HepG2 (cell line): Measurements from ENCODE around the gene GNG7. TPM values are rescaled to one million over a fixed set of nuclear protein-coding genes. Genes with fewer than 3 reads are reported as not detected.

Experiments used
- FOXC1 ChIP-seq: sonication (generic); formaldehyde crosslinking; IDR thresholded peaks from 2 replicates; pipeline ENCODE4 v1.8.0; 2022; ENCODE audit warnings: mild to moderate bottlenecking, missing genetic modification reagents, borderline replicate concordance
- KAT8 ChIP-seq: IDR thresholded peaks from 2 replicates; pipeline ENCODE4 v1.6.1; 2016; ENCODE audit warnings: missing genetic modification reagents, missing compliant biosample characterization
- MIXL1 ChIP-seq: IDR thresholded peaks from 2 replicates; pipeline ENCODE4 v1.6.1; 2016
- NRL ChIP-seq: sonication (generic); formaldehyde crosslinking; IDR thresholded peaks from 2 replicates; pipeline ENCODE4 v1.5.0; 2020; ENCODE audit warnings: missing genetic modification reagents, mild to moderate bottlenecking, moderate library complexity, borderline replicate concordance
- TBP ChIP-seq: sonication (generic); formaldehyde crosslinking; IDR thresholded peaks from 2 replicates; pipeline ENCODE4 v1.5.0; 2020; ENCODE audit warnings: missing genetic modification reagents
- ZKSCAN1 ChIP-seq: fragments of 150-350 bp; IDR thresholded peaks from 2 replicates; pipeline ENCODE4 v1.6.1; 2014; ENCODE audit warnings: low read length
- ZNF468 ChIP-seq: sonication (generic); formaldehyde crosslinking; IDR thresholded peaks from 2 replicates; pipeline ENCODE4 v1.8.0; 2022; ENCODE audit warnings: mild to moderate bottlenecking, moderate library complexity, missing genetic modification reagents
- ZNF556 ChIP-seq: sonication (generic); formaldehyde crosslinking; IDR thresholded peaks from 2 replicates; pipeline ENCODE4 v1.4.0; 2020; ENCODE audit warnings: mild to moderate bottlenecking, missing genetic modification reagents, borderline replicate concordance
- polyA plus RNA-seq, 8 experiments: library from polyadenylated mRNA; depleted of rRNA in 3 of 8; stranded (reverse) in 7 of 8; unstranded in 1 of 8; fragments of >200 nt; fragmentation: Illumina TruSeq in 4 of 8; extraction: Trizol in 4 of 8; gene quantifications; 2 replicates each; pipeline versions ENCODE4 v1.2.1 to v1.2.3, GENCODE V29; 2011 to 2016; ENCODE audit warnings: low read depth in 4 of 8, missing spikeins in 1 of 8, mixed read lengths in 1 of 8; ENCODE audit not compliant: insufficient read depth in 1 of 8
- total RNA-seq, 5 experiments: library from RNA; depleted of rRNA; stranded (reverse); fragments of >200 nt; fragmentation: Illumina TruSeq; extraction: Trizol; gene quantifications; 2 replicates each; pipeline ENCODE4 v1.2.3, GENCODE V29; 2016; ENCODE audit warnings: low read depth in 1 of 5
- TF ChIP-seq, protein P1 (sequence below): sonication (generic); formaldehyde crosslinking; IDR thresholded peaks from 2 replicates; pipeline ENCODE4; 2020; ENCODE audit warnings: missing genetic modification reagents, mild to moderate bottlenecking, borderline replicate concordance
- TF ChIP-seq, protein P2 (sequence below): sonication (generic); formaldehyde crosslinking; IDR thresholded peaks from 2 replicates; pipeline ENCODE4 v1.9.0; 2021; ENCODE audit warnings: mild to moderate bottlenecking, missing genetic modification reagents
- TF ChIP-seq, protein P3 (sequence below): IDR thresholded peaks from 2 replicates; pipeline ENCODE4 v1.6.1; 2018; ENCODE audit warnings: missing genetic modification reagents
- TF ChIP-seq, protein P4 (sequence below): sonication (generic); formaldehyde crosslinking; IDR thresholded peaks from 2 replicates; pipeline ENCODE4 v1.5.1; 2020; ENCODE audit warnings: missing genetic modification reagents, mild to moderate bottlenecking, borderline replicate concordance
- TF ChIP-seq, protein P5 (sequence below): sonication (generic); formaldehyde crosslinking; IDR thresholded peaks from 2 replicates; pipeline ENCODE4 v1.8.1; 2022; ENCODE audit warnings: mild to moderate bottlenecking, missing genetic modification reagents
- TF ChIP-seq, protein P6 (sequence below): sonication (generic); formaldehyde crosslinking; IDR thresholded peaks from 2 replicates; pipeline ENCODE4 v1.8.0; 2023; ENCODE audit warnings: mild to moderate bottlenecking, missing genetic modification reagents

The GNG7 gene
- total and polyA plus RNA-seq, 2 of the 13 experiments (the other 11 are each of a cell fraction or from before 2014, with no cell fraction given): 1.4 to 3.3 TPM

DNA sequence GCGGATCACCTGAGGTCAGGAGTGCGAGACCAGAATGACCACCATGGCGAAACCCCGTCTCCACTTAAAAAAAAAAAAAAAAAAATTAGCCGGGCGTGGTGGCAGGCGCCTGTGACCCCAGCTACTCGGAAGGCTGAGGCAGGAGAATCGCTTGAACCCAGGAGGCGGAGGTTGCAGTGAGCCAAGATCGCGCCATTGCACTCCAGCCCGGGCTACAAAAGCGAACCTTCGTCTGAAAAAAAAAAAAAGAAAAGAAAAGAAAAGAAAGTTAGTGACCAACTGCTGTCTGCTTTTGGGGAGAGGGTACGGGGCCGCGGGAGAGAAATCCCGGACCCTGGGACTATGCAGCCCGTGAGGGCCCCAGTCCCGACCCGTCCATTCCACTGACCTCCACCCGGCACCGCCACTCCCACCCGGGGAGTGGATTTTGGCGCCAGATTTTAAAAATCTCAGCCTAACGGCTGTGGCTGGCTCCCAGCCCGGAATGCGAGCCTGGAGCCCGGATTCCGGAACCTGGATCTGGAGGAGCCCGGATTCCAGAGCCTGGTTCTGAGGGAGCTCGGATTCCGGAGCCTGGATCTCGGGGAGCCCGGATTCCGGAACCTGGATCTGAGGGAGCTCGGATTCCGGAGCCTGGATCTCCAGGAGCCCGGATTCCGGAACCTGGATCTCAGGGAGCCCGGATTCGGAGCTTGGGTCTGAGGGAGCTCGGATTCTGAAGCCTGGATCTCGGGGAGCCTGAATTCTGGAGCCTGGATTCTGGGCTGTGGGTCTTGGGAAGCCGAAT is 239.7 kb downstream of the GNG7 start (continued):
- TF ChIP-seq, protein P1, sequence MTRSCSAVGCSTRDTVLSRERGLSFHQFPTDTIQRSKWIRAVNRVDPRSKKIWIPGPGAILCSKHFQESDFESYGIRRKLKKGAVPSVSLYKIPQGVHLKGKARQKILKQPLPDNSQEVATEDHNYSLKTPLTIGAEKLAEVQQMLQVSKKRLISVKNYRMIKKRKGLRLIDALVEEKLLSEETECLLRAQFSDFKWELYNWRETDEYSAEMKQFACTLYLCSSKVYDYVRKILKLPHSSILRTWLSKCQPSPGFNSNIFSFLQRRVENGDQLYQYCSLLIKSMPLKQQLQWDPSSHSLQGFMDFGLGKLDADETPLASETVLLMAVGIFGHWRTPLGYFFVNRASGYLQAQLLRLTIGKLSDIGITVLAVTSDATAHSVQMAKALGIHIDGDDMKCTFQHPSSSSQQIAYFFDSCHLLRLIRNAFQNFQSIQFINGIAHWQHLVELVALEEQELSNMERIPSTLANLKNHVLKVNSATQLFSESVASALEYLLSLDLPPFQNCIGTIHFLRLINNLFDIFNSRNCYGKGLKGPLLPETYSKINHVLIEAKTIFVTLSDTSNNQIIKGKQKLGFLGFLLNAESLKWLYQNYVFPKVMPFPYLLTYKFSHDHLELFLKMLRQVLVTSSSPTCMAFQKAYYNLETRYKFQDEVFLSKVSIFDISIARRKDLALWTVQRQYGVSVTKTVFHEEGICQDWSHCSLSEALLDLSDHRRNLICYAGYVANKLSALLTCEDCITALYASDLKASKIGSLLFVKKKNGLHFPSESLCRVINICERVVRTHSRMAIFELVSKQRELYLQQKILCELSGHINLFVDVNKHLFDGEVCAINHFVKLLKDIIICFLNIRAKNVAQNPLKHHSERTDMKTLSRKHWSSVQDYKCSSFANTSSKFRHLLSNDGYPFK: peak; percentile 70; the same call in 1 of the 2 replicates
- peak; percentile 46; the same call in 1 of the 2 replicates for TF ChIP-seq NRL (CRISPR knock-in tag)
- TF ChIP-seq ZKSCAN1: peak; percentile 77
- no peak for TF ChIP-seq TBP (CRISPR knock-in tag)
- TF ChIP-seq, protein P2, sequence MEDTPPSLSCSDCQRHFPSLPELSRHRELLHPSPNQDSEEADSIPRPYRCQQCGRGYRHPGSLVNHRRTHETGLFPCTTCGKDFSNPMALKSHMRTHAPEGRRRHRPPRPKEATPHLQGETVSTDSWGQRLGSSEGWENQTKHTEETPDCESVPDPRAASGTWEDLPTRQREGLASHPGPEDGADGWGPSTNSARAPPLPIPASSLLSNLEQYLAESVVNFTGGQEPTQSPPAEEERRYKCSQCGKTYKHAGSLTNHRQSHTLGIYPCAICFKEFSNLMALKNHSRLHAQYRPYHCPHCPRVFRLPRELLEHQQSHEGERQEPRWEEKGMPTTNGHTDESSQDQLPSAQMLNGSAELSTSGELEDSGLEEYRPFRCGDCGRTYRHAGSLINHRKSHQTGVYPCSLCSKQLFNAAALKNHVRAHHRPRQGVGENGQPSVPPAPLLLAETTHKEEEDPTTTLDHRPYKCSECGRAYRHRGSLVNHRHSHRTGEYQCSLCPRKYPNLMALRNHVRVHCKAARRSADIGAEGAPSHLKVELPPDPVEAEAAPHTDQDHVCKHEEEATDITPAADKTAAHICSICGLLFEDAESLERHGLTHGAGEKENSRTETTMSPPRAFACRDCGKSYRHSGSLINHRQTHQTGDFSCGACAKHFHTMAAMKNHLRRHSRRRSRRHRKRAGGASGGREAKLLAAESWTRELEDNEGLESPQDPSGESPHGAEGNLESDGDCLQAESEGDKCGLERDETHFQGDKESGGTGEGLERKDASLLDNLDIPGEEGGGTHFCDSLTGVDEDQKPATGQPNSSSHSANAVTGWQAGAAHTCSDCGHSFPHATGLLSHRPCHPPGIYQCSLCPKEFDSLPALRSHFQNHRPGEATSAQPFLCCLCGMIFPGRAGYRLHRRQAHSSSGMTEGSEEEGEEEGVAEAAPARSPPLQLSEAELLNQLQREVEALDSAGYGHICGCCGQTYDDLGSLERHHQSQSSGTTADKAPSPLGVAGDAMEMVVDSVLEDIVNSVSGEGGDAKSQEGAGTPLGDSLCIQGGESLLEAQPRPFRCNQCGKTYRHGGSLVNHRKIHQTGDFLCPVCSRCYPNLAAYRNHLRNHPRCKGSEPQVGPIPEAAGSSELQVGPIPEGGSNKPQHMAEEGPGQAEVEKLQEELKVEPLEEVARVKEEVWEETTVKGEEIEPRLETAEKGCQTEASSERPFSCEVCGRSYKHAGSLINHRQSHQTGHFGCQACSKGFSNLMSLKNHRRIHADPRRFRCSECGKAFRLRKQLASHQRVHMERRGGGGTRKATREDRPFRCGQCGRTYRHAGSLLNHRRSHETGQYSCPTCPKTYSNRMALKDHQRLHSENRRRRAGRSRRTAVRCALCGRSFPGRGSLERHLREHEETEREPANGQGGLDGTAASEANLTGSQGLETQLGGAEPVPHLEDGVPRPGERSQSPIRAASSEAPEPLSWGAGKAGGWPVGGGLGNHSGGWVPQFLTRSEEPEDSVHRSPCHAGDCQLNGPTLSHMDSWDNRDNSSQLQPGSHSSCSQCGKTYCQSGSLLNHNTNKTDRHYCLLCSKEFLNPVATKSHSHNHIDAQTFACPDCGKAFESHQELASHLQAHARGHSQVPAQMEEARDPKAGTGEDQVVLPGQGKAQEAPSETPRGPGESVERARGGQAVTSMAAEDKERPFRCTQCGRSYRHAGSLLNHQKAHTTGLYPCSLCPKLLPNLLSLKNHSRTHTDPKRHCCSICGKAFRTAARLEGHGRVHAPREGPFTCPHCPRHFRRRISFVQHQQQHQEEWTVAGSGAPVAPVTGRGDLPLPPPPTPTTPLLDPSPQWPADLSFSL: no peak
- TF ChIP-seq, protein P3, sequence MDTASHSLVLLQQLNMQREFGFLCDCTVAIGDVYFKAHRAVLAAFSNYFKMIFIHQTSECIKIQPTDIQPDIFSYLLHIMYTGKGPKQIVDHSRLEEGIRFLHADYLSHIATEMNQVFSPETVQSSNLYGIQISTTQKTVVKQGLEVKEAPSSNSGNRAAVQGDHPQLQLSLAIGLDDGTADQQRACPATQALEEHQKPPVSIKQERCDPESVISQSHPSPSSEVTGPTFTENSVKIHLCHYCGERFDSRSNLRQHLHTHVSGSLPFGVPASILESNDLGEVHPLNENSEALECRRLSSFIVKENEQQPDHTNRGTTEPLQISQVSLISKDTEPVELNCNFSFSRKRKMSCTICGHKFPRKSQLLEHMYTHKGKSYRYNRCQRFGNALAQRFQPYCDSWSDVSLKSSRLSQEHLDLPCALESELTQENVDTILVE (CRISPR knock-in tag): peak; percentile 90
- TF ChIP-seq MIXL1: peak; percentile 52
- TF ChIP-seq, protein P4, sequence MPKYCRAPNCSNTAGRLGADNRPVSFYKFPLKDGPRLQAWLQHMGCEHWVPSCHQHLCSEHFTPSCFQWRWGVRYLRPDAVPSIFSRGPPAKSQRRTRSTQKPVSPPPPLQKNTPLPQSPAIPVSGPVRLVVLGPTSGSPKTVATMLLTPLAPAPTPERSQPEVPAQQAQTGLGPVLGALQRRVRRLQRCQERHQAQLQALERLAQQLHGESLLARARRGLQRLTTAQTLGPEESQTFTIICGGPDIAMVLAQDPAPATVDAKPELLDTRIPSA (CRISPR knock-in tag): 0 out of 2 replicates have a peak, but pooled peaks have one; percentile 42
- TF ChIP-seq FOXC1 (CRISPR knock-in tag): peak; percentile 73; the same call in 1 of the 2 replicates
- TF ChIP-seq, protein P5, sequence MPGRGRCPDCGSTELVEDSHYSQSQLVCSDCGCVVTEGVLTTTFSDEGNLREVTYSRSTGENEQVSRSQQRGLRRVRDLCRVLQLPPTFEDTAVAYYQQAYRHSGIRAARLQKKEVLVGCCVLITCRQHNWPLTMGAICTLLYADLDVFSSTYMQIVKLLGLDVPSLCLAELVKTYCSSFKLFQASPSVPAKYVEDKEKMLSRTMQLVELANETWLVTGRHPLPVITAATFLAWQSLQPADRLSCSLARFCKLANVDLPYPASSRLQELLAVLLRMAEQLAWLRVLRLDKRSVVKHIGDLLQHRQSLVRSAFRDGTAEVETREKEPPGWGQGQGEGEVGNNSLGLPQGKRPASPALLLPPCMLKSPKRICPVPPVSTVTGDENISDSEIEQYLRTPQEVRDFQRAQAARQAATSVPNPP (CRISPR knock-in tag): peak; percentile 93
- peak; percentile 90 for TF ChIP-seq KAT8 (CRISPR knock-in tag)
- TF ChIP-seq ZNF556: peak; percentile 90; the same call in 1 of the 2 replicates
- TF ChIP-seq, protein P6, sequence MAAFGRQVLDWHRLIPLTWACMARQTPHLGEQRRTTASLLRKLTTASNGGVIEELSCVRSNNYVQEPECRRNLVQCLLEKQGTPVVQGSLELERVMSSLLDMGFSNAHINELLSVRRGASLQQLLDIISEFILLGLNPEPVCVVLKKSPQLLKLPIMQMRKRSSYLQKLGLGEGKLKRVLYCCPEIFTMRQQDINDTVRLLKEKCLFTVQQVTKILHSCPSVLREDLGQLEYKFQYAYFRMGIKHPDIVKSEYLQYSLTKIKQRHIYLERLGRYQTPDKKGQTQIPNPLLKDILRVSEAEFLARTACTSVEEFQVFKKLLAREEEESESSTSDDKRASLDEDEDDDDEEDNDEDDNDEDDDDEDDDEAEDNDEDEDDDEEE (CRISPR knock-in tag): no peak
- TF ChIP-seq ZNF468 (CRISPR knock-in tag): 0 out of 2 replicates have a peak, but pooled peaks have one; percentile 75
